ENCODE data around the gene SUSD6. TPM values are rescaled to one million over a fixed set of nuclear protein-coding genes. Genes with fewer than 3 reads are reported as not detected.

SUSD6 gene
- polyA plus RNA-seq, 2 of the 4 experiments (the other 2 are of a cell fraction): 4.3 to 7.0 TPM

DNA sequence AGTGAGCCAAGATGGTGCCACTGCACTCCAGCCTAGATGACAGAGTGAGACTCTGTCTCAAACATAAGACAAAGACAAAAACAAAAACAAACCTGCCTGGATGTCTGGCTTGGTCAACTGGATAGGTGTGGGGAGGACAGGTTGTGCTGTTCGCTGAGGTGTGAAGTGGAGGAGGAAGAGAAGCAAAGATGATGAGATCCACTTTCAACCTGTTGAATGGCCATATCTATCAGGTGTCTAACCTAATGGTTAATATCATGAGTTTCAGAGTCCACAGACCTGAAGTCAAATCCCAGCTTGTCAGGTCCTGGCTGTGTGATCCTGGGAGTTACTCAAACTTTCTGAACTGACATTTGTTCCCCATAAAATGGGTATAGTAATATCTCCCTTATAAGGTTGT lies 27.0 kb upstream of the SUSD6 start (continued):
- TF ChIP-seq REST (IDR thresholded peaks at IDR 0.05) (no peak), PHF8 (IDR thresholded peaks at IDR 0.05; ENCODE audit: borderline replicate concordance, low read depth) (no peak), ZNF302 (CRISPR knock-in tag; IDR thresholded peaks at IDR 0.05) (no peak)

DNA sequence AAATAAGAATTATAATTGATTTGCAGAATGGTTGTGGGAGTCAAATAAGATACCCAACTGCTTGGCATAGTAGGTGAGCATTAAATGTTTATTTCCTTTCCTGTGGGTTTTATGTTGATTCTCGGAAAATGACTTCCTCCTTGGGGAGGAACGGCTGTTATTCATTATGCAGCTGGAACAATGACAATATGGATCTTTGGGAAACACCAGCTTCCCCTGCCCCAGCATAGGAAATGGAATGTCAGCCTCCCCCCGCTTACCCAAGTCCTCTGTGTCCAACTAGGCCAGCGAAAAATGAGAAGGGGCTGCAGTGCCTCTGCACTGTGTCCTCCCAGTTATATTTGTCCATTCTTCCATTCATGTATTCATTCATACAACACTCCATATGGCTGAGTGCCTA lies 25.0 kb upstream of the SUSD6 start:
- POLR2A ChIA-PET: no interaction called here
- no peak overlapping the region for H3K4me2 ChIP-seq
- TF ChIP-seq HOXA7 (CRISPR knock-in tag; IDR thresholded peaks at IDR 0.05) (no peak), REST (IDR thresholded peaks at IDR 0.05) (no peak), SREBF2 (IDR thresholded peaks at IDR 0.05) (no peak), ZC3H11A (IDR thresholded peaks at IDR 0.05) (no peak), SMC3 (IDR thresholded peaks at IDR 0.05) (no peak), FOXS1 (CRISPR knock-in tag; IDR thresholded peaks at IDR 0.05) (no peak), EHMT2 (IDR thresholded peaks at IDR 0.05; ENCODE audit: low read depth) (no peak), MAFK (IDR thresholded peaks at IDR 0.05; ENCODE audit: partially characterized antibody) (no peak)
- no peaks in the 10 kb centered on the region for H3K4me1 ChIP-seq
- no peak for DNase-seq (ENCODE audit: low read depth in 1 of 2, low spot score in 1 of 2)
- H3K9me3 ChIP-seq: no peaks in the 10 kb centered on the region
- H3K4me3 ChIP-seq: no peak overlapping the region
- WGBS (ENCODE audit: missing lambda C conversion rate): 90% methylated on average over 4 of the region's 4 CpGs
- FAIRE-seq: no peak
- ATAC-seq: no peak
- CTCF ChIA-PET: interaction anchor here (0.9 to 5.0 kb wide), 14 partner anchors 8 to 543 kb away, joined by 3 to 56 read pairs (median 8); partner anchors contain the start of gene CCDC177
- no peak overlapping the region for H3K27ac ChIP-seq

GRCh38 chr14:69587389-69587788 lies 24.0 kb upstream of the SUSD6 start:
- TF ChIP-seq GATA3 (IDR thresholded peaks at IDR 0.05; ENCODE audit: borderline replicate concordance) (no peak), HMGXB4 (CRISPR knock-in tag; IDR thresholded peaks at IDR 0.05; ENCODE audit: borderline replicate concordance) (no peak), POLR2A (IDR thresholded peaks at IDR 0.05; ENCODE audit: low read length) (no peak), NPAS2 (CRISPR knock-in tag; IDR thresholded peaks at IDR 0.05; ENCODE audit: borderline replicate concordance) (no peak), RFX5 (IDR thresholded peaks at IDR 0.05) (no peak), ELK1 (IDR thresholded peaks at IDR 0.05; ENCODE audit: low read depth, low read length) (no peak), CHD4 (IDR thresholded peaks at IDR 0.05; ENCODE audit: borderline replicate concordance) (no peak), TP53 (CRISPR knock-in tag; IDR thresholded peaks at IDR 0.05) (no peak), ESRRA (IDR thresholded peaks at IDR 0.05; ENCODE audit: borderline replicate concordance, low read length) (no peak), PHF8 (IDR thresholded peaks at IDR 0.05; ENCODE audit: borderline replicate concordance, low read depth) (no peak)
- POLR2A ChIA-PET: no interaction called here
- WGBS (ENCODE audit: missing lambda C conversion rate): 44% methylated on average over 8 of the region's 8 CpGs
- Histone ChIP-seq H3K9me3 (no peaks in the 10 kb centered on the region), H3K4me3 (no peak overlapping the region), H3K4me2 (no peak overlapping the region), H3K4me1 (no peaks in the 10 kb centered on the region), H3K27ac (no peak overlapping the region)
- no peak for DNase-seq (ENCODE audit: low read depth in 1 of 2, low spot score in 1 of 2)
- no peak for FAIRE-seq
- CTCF ChIA-PET: interaction anchor here (0.9 to 5.0 kb wide), 5 partner anchors 15 to 140 kb away, joined by 4 to 56 read pairs (median 10); partner anchors contain the start of gene CCDC177
- ATAC-seq: no peak
